T-helper 1 cell treated with Interleukin-12 subunit alpha and Interleukin-12 subunit beta and Interleukin-4 antibody, amounts not matched to agents 30 μg/mL and 1 μg/mL, for 36 hours (primary cell): Measurements from ENCODE around the gene ING4.
"Not testable (repeated sequence)": the region's sequence is repeated elsewhere in the genome, so short reads cannot be mapped to it uniquely, and the experiment has no call there.

Experiments
- H3K27ac Mint-ChIP-seq: one replicate; pipeline ENCODE4 v1.8.0; 2021; ENCODE audit warnings: mild to moderate bottlenecking, mixed read lengths
- H3K27me3 Mint-ChIP-seq: one replicate; pipeline ENCODE4 v1.8.0; 2021; ENCODE audit warnings: low read depth, mixed read lengths
- H3K36me3 Mint-ChIP-seq: one replicate; pipeline ENCODE4 v1.8.0; 2021; ENCODE audit warnings: low read depth, mixed read lengths
- H3K4me1 Mint-ChIP-seq: one replicate; pipeline ENCODE4 v1.8.0; 2021; ENCODE audit warnings: low read depth, mixed read lengths
- H3K4me3 Mint-ChIP-seq: one replicate; pipeline ENCODE4 v1.8.0; 2021; ENCODE audit warnings: mild to moderate bottlenecking, moderate library complexity, mixed read lengths
- H3K9me3 Mint-ChIP-seq: one replicate; pipeline ENCODE4 v1.8.0; 2021; ENCODE audit warnings: mixed read lengths

The ING4 gene

DNA sequence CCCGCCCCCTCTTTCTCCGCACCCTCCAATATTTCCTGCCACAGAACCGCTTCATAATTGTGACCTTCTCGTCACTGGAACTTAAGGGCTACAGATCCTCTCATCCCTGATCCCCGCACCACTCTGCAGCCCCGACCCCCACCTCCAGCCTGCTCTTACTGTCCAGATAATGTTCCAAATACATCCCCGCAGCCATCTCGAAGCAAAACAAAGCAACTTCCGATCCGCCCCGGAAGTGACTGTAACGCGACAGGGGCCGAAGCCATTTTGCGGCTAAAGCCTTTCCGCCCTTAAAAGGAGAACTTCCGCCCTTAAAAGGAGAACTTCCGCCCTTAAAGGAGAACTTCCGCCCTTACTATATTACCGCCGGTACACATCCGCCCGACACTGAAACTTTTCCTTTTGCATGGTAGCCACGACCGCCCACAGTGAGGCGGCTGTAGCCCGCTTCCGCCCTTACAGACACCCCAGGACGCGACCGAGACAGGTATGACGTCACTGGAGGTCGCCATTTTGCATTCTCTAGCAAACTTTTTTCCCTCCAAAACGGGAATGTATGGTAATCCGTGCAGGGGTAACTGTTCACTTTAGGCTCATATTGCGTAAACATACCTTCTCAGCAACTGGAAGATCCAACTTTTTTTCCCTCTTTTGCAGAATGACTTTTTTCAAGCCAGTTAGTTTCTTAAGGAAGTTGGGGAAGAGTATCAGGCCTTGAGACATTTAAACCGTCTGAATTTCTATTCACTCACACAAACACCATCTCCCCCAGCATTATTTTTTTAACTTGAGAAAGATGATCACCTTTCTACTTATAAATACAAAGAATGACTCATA, at the start of gene ING4:
Gene ING4 (minus strand): TSS at position 214 of the 837 bp plus-strand sequence. CDS start 18 bp downstream, at position 196.
- no peaks in the 10 kb centered on the region for H3K27me3 Mint-ChIP-seq
- H3K27ac Mint-ChIP-seq = peak within 1 kb of the TSS; percentile 92
- no peaks in the 10 kb centered on the region for H3K9me3 Mint-ChIP-seq
- peaks cover 16% of the 10 kb centered on the region for H3K4me1 Mint-ChIP-seq
- H3K4me3 Mint-ChIP-seq = peak within 1 kb of the TSS; percentile 90
- peaks cover 24% of the 10 kb centered on the region for H3K36me3 Mint-ChIP-seq

- Mint-ChIP-seq H3K9me3 (no peaks in the 10 kb centered on the region), H3K4me3 (no peak overlapping the region), H3K4me1 (peaks cover 7% of the 10 kb centered on the region), H3K27me3 (peaks cover 20% of the 10 kb centered on the region), H3K27ac (no peak overlapping the region), H3K36me3 (no peaks in the 10 kb centered on the region)
These were observed 46.1 kb upstream of the ING4 start for GRCh38 chr12:6708960-6709394.

DNA sequence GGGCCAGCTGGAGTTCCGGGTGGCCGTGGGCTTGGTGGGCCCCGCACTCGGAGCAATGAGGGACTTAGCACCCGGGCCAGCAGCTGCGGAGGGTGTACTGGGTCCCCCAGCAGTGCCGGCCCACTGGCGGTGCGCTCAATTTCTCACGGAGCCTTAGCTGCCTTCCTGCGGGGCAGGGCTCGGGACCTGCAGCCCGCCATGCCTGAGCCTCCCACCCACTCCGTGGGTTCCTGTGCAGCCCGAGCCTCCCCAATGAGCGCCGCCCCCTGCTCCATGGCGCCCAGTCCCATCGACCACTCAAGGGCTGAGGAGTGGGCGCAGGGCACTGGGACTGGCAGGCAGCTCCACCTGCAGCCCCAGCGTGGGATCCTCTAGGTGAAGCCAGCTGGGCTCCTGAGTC, 45.4 kb upstream of the ING4 start:
- not testable (repeated sequence) for H3K36me3 Mint-ChIP-seq, H3K4me1 Mint-ChIP-seq, H3K27ac Mint-ChIP-seq, H3K4me3 Mint-ChIP-seq, H3K9me3 Mint-ChIP-seq
- peaks cover 26% of the 10 kb centered on the region for H3K27me3 Mint-ChIP-seq

DNA sequence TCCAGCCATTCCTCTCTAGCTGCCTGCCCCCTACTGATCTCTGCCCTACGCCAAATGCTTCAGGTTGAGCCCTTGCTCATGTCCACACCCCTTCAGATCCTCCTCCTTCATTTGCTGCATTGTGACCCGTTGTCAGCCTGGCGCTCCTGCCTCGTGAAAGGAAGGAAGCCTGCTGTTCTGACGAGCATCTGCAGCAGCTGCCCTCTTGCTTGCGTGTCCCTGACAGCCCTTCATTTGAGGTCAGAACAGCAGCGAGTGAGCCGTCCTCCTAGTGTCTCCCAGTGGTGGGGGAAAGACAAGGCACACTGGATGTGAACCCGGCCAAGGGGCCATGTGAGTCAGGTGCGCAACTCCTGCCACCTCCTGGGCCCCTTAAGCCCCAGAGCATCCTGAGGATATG, 40.7 kb upstream of the ING4 start:
- Mint-ChIP-seq H3K27ac (no peak overlapping the region), H3K27me3 (peaks cover 61% of the 10 kb centered on the region), H3K9me3 (no peaks in the 10 kb centered on the region), H3K36me3 (no peaks in the 10 kb centered on the region), H3K4me1 (peaks cover 22% of the 10 kb centered on the region), H3K4me3 (peak overlapping the region; percentile 2)

DNA sequence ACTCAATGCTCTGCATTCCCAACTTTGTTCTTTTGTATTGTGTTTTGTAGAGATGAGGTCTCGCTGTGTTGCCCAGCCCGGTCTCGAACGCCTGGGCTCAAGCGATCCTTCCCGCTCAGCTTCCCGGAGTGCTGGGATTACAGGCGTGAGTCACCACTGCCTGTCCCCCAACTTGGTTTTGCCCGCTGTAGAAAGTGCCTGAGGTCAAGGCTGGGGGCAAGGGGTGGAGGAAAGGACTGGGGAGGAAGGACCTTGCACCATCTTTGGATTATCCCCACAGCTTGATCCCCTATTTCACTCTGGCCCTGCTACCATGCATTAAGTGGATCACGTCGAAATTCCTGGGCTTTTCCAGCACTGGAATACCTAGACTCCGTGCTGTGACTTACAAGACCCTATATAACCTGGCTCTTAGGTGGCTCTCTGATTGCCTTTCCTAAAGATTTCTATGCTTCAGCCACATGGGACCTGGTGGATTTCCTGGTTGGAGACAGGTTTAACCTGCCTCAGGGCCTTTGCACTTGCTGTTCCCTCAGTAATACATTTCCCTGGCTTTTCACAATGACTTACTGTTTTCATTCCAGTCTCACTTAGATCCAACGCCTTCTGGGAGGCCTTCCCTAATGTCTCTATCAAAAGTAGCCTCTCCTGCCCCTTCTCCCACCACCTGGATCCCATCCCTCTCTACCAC, 38.3 kb upstream of the ING4 start:
- Mint-ChIP-seq H3K4me3 (peak overlapping the region; percentile 51), H3K9me3 (no peaks in the 10 kb centered on the region), H3K4me1 (peaks cover 25% of the 10 kb centered on the region), H3K36me3 (no peaks in the 10 kb centered on the region), H3K27me3 (peaks cover 80% of the 10 kb centered on the region), H3K27ac (no peak overlapping the region)

GRCh38 chr12:6700646-6701051, 37.7 kb upstream of the ING4 start, which contains the start of gene PIANP:
Gene PIANP, minus strand, starts transcription at chr12:6700815. Its CDS starts 2,754 bp downstream, at chr12:6698061.
- Mint-ChIP-seq H3K4me1 (peaks cover 25% of the 10 kb centered on the region), H3K27me3 (peaks cover 80% of the 10 kb centered on the region), H3K27ac (no peak within 1 kb of the TSS), H3K36me3 (no peaks in the 10 kb centered on the region), H3K9me3 (no peaks in the 10 kb centered on the region), H3K4me3 (peak within 1 kb of the TSS; percentile 77)

- Mint-ChIP-seq H3K9me3 (no peaks in the 10 kb centered on the region), H3K4me1 (peaks cover 25% of the 10 kb centered on the region), H3K4me3 (peak overlapping the region; percentile 77), H3K36me3 (no peaks in the 10 kb centered on the region), H3K27me3 (peaks cover 76% of the 10 kb centered on the region), H3K27ac (no peak overlapping the region)
These were observed 37.2 kb upstream of the ING4 start for GRCh38 chr12:6699989-6700645.

DNA sequence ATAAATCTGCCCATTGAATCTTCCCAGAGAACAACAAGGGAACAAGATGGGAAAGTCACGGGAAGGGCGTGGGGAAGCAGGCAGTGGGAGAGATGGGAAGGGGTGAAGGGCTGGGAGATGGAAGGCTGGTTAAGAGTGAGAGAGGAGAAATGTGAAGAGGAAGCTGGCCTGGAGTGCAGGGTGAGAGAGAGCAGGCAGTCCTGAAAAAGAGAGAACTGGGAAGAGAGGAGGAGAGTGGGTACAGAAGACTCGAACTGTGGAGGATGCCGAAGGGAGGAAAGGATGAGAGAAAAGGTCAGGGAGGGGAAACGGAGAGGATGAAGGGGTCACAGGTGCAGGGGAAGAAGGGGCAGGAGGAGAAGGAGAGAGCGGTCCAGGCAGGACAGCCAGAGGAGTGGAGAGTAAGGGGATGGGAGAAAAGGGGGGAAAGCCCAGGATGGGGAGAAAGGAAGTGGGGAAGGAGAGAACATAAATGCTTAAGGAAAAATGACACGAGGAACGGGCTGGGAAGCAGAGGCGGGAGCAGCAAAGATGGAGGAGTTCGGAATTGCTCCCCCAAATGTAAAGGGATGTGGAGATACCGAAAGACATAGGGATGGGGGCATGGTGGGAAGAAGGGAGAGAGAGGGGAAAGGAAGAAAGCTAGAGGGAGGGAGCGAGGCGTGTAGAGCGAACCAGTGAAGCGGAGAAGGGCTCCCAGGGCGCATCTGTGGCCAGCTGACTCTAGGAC, 36.5 kb upstream of the ING4 start:
- Mint-ChIP-seq H3K36me3 (no peaks in the 10 kb centered on the region), H3K4me3 (peak overlapping the region; percentile 77), H3K27ac (no peak overlapping the region), H3K27me3 (peaks cover 69% of the 10 kb centered on the region), H3K4me1 (peaks cover 25% of the 10 kb centered on the region), H3K9me3 (no peaks in the 10 kb centered on the region)

GRCh38 chr12:6698352-6699046, 35.6 kb upstream of the ING4 start:
- Mint-ChIP-seq H3K4me3 (no peak overlapping the region), H3K4me1 (peaks cover 23% of the 10 kb centered on the region), H3K27ac (no peak overlapping the region), H3K9me3 (no peaks in the 10 kb centered on the region), H3K36me3 (no peaks in the 10 kb centered on the region), H3K27me3 (peaks cover 60% of the 10 kb centered on the region)

- peaks cover 24% of the 10 kb centered on the region for H3K4me1 Mint-ChIP-seq
These were observed 34.8 kb upstream of the ING4 start for GRCh38 chr12:6697584-6698351.

DNA sequence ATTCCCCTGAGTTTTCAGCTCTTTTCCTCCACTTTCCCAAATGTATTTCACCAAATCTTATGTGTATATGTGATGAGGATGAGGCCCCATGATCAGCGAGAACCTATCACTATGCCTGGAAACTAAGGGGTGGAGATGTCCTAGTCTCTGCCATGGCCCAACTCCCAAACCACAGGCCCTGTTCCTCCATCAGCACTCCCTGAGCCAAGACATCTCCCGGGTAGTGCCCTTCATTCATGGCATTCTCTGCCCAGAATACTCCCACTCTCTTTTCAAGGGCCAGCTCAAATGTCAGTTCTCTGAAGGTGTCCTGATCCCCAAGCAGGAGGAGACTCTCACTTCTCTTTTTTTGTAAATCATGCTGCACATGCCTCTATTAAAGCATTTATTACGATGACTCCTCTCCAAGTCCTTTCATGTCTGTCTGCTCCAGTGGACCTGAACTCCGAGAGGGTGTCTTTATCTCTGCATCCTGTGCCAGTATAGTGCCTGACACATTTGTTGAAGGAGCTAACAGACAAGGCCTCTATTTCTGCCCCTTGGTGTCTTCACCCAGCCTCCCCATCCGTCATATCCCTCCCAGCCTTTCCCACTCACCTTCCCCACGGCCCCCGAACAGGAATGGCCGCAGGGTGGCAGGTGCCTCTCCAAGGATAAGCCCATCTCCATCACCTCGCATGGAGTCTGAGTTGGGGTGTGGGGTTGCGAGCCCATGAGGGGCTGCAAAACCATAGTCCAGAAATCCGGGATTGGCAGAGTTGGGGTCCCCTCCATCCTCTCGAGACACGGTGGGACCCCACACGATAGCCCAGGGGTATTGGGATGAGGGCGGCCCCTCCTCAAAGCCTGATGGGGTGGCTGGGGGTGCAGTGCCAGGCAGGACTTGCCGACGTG, 34.0 kb upstream of the ING4 start:
- H3K4me3 Mint-ChIP-seq = no peak overlapping the region
- H3K36me3 Mint-ChIP-seq = no peaks in the 10 kb centered on the region
- peaks cover 44% of the 10 kb centered on the region for H3K27me3 Mint-ChIP-seq
- H3K27ac Mint-ChIP-seq = no peak overlapping the region
- H3K9me3 Mint-ChIP-seq = no peaks in the 10 kb centered on the region
- peaks cover 23% of the 10 kb centered on the region for H3K4me1 Mint-ChIP-seq

More at GRCh38 chr12:6697584-6698351, 34.8 kb upstream of the ING4 start:
- Mint-ChIP-seq H3K27me3 (peaks cover 52% of the 10 kb centered on the region), H3K36me3 (no peaks in the 10 kb centered on the region), H3K4me3 (no peak overlapping the region), H3K9me3 (no peaks in the 10 kb centered on the region), H3K27ac (no peak overlapping the region)

DNA sequence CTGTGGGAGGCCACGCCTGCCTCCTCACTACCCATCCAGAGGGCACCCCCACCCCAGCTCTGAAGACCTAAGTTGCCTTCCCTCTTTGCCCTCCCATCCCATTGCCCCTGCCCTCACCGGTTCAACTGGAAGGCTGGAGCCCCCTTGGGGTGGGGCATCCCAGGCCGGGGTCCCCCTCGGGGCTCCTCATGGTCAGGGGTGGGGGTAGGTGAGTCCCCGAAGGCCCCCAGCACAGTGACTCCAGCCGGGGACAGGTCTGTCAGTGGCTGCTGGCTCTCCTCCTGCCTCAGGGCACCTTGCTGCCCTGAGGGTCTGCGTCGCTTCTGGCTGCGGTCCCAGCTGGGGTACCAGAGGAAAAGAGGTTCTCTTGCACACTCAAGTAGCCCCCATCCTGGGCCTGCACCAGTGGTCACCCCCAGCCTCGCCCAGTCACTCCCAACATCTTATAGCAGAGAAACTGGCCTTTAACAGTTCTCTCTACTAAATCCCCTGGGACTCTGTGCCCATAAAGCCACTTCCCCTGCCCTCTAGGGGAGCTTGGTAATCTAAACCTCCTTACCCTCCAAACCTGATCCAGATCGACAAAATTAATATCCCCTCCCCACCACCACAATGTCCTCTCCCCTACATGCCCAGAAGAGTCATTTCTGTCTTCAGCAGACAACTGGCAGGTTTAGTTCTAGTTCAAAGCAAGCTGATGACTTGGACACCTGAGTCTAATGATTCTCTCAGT, 32.6 kb upstream of the ING4 start:
- Mint-ChIP-seq H3K27me3 (peaks cover 31% of the 10 kb centered on the region), H3K9me3 (no peaks in the 10 kb centered on the region), H3K4me3 (no peak overlapping the region), H3K36me3 (no peaks in the 10 kb centered on the region), H3K4me1 (peaks cover 15% of the 10 kb centered on the region), H3K27ac (no peak overlapping the region)
